ENCODE data around the gene POU6F2.

Gene POU6F2

GRCh38 chr7:39433550-39433949 is 455.8 kb downstream of the POU6F2 start:
- in situ Hi-C loops (cut with HindIII; ENCODE audit: low pct_unique_long_range_greater_than_20kb, low sequenced_read_pairs), result no loop called here
- TF ChIP-seq JUND (IDR thresholded peaks at IDR 0.05; ENCODE audit: low read depth), result no peak
- no peak for DNase-seq (ENCODE audit: low read depth in 1 of 2, low spot score in 1 of 2)

- no peak for DNase-seq (ENCODE audit: low read depth in 1 of 2, low spot score in 1 of 2)
- TF ChIP-seq JUND (IDR thresholded peaks at IDR 0.05; ENCODE audit: low read depth), result no peak
- in situ Hi-C loops (cut with HindIII; ENCODE audit: low pct_unique_long_range_greater_than_20kb, low sequenced_read_pairs), result no loop called here
Observed at GRCh38 chr7:39434012-39434411, 456.3 kb downstream of the POU6F2 start.

- DNase-seq (ENCODE audit: low read depth in 1 of 2, low spot score in 1 of 2), result no peak
- in situ Hi-C loops (cut with HindIII; ENCODE audit: low pct_unique_long_range_greater_than_20kb, low sequenced_read_pairs), result no loop called here
- TF ChIP-seq JUND (IDR thresholded peaks at IDR 0.05; ENCODE audit: low read depth), result no peak
Observed at GRCh38 chr7:39446546-39446945, 468.8 kb downstream of the POU6F2 start.

GRCh38 chr7:39451901-39452300 is 474.2 kb downstream of the POU6F2 start:
- DNase-seq (ENCODE audit: low read depth in 1 of 2, low spot score in 1 of 2), result no peak
- in situ Hi-C loops (cut with HindIII; ENCODE audit: low pct_unique_long_range_greater_than_20kb, low sequenced_read_pairs), result no loop called here
- TF ChIP-seq JUND (IDR thresholded peaks at IDR 0.05; ENCODE audit: low read depth), result no peak

- in situ Hi-C loops (cut with HindIII; ENCODE audit: low pct_unique_long_range_greater_than_20kb, low sequenced_read_pairs), result no loop called here
- TF ChIP-seq JUND (IDR thresholded peaks at IDR 0.05; ENCODE audit: low read depth), result no peak
Observed at GRCh38 chr7:39453743-39454355, 476.1 kb downstream of the POU6F2 start.

GRCh38 chr7:39458061-39458745 is 480.5 kb downstream of the POU6F2 start:
- DNase-seq (ENCODE audit: low read depth in 1 of 2, low spot score in 1 of 2), result no peak
- in situ Hi-C loops (cut with HindIII; ENCODE audit: low pct_unique_long_range_greater_than_20kb, low sequenced_read_pairs), result no loop called here
- TF ChIP-seq JUND (IDR thresholded peaks at IDR 0.05; ENCODE audit: low read depth), result no peak

More at GRCh38 chr7:39453743-39454355, 476.1 kb downstream of the POU6F2 start:
- peak in 1 of 2 experiments; percentile 74 for DNase-seq (ENCODE audit: low read depth in 1 of 2, low spot score in 1 of 2)

GRCh38 chr7:39459636-39460035 is 481.9 kb downstream of the POU6F2 start:
- TF ChIP-seq JUND (IDR thresholded peaks at IDR 0.05; ENCODE audit: low read depth), result no peak
- no peak for DNase-seq (ENCODE audit: low read depth in 1 of 2, low spot score in 1 of 2)
- in situ Hi-C loops (cut with HindIII; ENCODE audit: low pct_unique_long_range_greater_than_20kb, low sequenced_read_pairs), result no loop called here

GRCh38 chr7:39460486-39460885 is 482.8 kb downstream of the POU6F2 start:
- TF ChIP-seq JUND (IDR thresholded peaks at IDR 0.05; ENCODE audit: low read depth), result no peak
- in situ Hi-C loops (cut with HindIII; ENCODE audit: low pct_unique_long_range_greater_than_20kb, low sequenced_read_pairs), result no loop called here
- no peak for DNase-seq (ENCODE audit: low read depth in 1 of 2, low spot score in 1 of 2)

GRCh38 chr7:39461263-39461820 is 483.6 kb downstream of the POU6F2 start:
- in situ Hi-C loops (cut with HindIII; ENCODE audit: low pct_unique_long_range_greater_than_20kb, low sequenced_read_pairs), result no loop called here
- DNase-seq (ENCODE audit: low read depth in 1 of 2, low spot score in 1 of 2), result no peak
- no peak for TF ChIP-seq JUND (IDR thresholded peaks at IDR 0.05; ENCODE audit: low read depth)

- DNase-seq (ENCODE audit: low read depth in 1 of 2, low spot score in 1 of 2), result no peak
- TF ChIP-seq JUND (IDR thresholded peaks at IDR 0.05; ENCODE audit: low read depth), result no peak
- in situ Hi-C loops (cut with HindIII; ENCODE audit: low pct_unique_long_range_greater_than_20kb, low sequenced_read_pairs), result no loop called here
Observed at GRCh38 chr7:39463252-39463651, 485.5 kb downstream of the POU6F2 start.

GRCh38 chr7:39464350-39465054 is 486.8 kb downstream of the POU6F2 start:
- TF ChIP-seq JUND (IDR thresholded peaks at IDR 0.05; ENCODE audit: low read depth), result no peak
- no peak for DNase-seq (ENCODE audit: low read depth in 1 of 2, low spot score in 1 of 2)
- in situ Hi-C loops (cut with HindIII; ENCODE audit: low pct_unique_long_range_greater_than_20kb, low sequenced_read_pairs), result no loop called here

GRCh38 chr7:39465055-39465929 is 487.6 kb downstream of the POU6F2 start:
- DNase-seq (ENCODE audit: low read depth in 1 of 2, low spot score in 1 of 2), result peak; percentile 55 to 77
- TF ChIP-seq JUND (IDR thresholded peaks at IDR 0.05; ENCODE audit: low read depth), result no peak
- in situ Hi-C loops (cut with HindIII; ENCODE audit: low pct_unique_long_range_greater_than_20kb, low sequenced_read_pairs), result no loop called here

Data from T47D (cell line).